Lower leg skin (tissue), 4 donors: Measurements from ENCODE around the gene GIMD1. TPM values are rescaled to one million over a fixed set of nuclear protein-coding genes. Genes with fewer than 3 reads are reported as not detected.
"Not testable (repeated sequence)": the region's sequence is repeated elsewhere in the genome, so short reads cannot be mapped to it uniquely, and the experiment has no call there.

Experiments used
- DNase-seq, 2 donors: peaks; one replicate each; pipeline ENCODE4 v3.0.0-alpha.2; 2019; ENCODE audit warnings: low spot score in 2 of 2
- H3K4me3 ChIP-seq: fragments of 200-600 bp; sonication (generic); 2 replicates; pipeline ENCODE4 v1.5.1; 2017; ENCODE audit warnings: mild to moderate bottlenecking, low read depth; ENCODE audit not compliant: poor library complexity, severe bottlenecking
- POLR2A ChIP-seq, 2 donors: fragments of 450-650 bp; IDR thresholded peaks; one replicate each; pipeline ENCODE4 v1.6.1; 2016 to 2017; ENCODE audit warnings: antibody characterized with exemption in 2 of 2, mild to moderate bottlenecking in 1 of 2, moderate library complexity in 1 of 2
- WGBS, 2 donors: methylation state at CpG; one replicate each; pipeline ENCODE4 v1.1.5; 2018; 5-methylcytosine and 5-hydroxymethylcytosine counted together
- intact Hi-C: fragments of 100-400 bp; cut with DNase I; formaldehyde crosslinking; loops from one replicate; pipeline ENCODE4 v1.15.0; 2023; ENCODE audit warnings: low total_unique reads
- total RNA-seq, 4 donors: library from RNA; depleted of rRNA; stranded (reverse); fragments of >200 nt; gene quantifications; one replicate each; pipeline ENCODE4 v1.1.0, GENCODE V29; 2016
- TF ChIP-seq, protein P1 (sequence below), 3 donors: fragments of 450-650 bp; IDR thresholded peaks; one replicate each; pipeline ENCODE4 v1.5.1; 2016; ENCODE audit warnings: antibody characterized with exemption in 3 of 3, mild to moderate bottlenecking in 3 of 3, moderate library complexity in 2 of 3

The GIMD1 gene
- total RNA-seq, 4 donors from 2014 or later = not detected

DNA sequence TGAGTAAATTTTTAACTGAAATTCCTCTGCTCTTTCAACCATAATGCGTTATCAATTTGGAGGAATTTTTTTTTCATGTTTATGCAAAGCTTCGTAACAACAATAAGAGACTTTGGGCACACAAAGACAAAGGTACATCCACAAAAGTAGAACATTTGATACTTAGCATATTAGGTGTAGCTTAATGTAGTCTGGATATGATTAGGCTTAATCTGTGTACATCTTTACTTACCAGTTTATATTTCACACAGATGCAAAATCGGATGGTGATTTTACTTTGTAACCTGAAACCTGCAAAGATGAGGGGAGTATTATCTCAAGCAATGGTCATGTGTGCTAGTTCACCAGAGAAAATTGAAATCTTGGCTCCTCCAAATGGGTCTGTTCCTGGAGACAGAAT is 32.0 kb downstream of the GIMD1 start:
- DNase-seq = no peak
- intact Hi-C loops = no loop called here
- no peak for TF ChIP-seq POLR2A (IDR thresholded peaks at IDR 0.05)
- TF ChIP-seq, protein P1, sequence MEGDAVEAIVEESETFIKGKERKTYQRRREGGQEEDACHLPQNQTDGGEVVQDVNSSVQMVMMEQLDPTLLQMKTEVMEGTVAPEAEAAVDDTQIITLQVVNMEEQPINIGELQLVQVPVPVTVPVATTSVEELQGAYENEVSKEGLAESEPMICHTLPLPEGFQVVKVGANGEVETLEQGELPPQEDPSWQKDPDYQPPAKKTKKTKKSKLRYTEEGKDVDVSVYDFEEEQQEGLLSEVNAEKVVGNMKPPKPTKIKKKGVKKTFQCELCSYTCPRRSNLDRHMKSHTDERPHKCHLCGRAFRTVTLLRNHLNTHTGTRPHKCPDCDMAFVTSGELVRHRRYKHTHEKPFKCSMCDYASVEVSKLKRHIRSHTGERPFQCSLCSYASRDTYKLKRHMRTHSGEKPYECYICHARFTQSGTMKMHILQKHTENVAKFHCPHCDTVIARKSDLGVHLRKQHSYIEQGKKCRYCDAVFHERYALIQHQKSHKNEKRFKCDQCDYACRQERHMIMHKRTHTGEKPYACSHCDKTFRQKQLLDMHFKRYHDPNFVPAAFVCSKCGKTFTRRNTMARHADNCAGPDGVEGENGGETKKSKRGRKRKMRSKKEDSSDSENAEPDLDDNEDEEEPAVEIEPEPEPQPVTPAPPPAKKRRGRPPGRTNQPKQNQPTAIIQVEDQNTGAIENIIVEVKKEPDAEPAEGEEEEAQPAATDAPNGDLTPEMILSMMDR (IDR thresholded peaks at IDR 0.05) = no peak
- WGBS, 2 donors = 94 to 97% methylated on average over 3 of the region's 3 CpGs
- H3K4me3 ChIP-seq = no peak overlapping the region

DNA sequence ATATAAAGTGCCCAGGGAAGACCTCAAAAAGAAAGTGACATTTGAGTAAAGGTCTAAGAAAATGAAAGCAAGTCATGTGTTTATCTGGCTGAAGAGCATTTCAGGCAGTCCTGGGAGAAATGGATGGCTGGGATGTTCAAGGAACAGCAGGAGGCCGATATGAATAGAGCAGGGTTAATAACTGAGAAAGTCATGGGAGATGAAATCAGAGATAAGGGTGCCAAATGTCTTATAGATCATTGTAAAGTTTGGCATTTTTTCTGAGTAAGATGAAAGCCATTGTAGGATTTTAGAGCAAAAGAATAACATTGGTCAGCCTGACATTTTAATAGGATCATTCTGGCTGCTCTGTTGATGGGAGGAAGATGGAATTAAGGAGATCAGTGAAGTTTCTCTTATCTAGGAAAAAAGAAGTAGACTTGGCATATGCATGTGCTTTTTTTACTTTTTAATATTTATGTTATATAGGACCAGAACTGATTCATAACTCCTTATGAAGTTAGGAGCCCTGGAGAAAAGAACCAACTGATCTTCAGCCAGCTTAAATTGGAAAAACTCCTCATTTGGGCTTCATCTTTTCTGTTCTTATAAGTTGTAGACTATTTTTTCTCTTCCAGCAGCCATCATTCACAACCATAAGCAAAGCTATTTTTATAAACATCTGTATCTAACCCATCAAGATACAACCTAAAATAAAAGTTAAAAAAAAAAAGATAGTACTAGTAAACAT is 33.7 kb downstream of the GIMD1 start:
- DNase-seq = no peak

DNA sequence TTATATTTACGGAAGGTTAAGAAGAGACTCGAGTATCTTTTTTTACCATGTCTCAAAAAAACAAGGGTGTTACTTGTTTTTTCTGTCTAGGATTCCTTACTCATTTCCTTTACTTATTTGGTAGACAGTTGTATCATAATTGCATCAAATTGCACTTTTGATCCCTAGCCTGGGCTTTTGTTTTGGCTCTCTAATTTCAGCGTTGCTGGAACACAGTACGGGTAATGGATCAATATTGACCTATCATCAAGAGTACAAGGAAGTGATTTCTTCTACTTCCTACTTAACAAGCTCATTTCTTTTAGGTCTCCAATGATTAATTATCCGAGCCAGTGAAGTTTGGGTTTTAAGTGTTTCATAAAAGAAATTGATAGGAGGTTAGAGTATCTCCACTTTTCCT is 35.4 kb downstream of the GIMD1 start:
- TF ChIP-seq, protein P1 (IDR thresholded peaks at IDR 0.05) = no peak
- no peak for TF ChIP-seq POLR2A (IDR thresholded peaks at IDR 0.05)
- DNase-seq = no peak
- intact Hi-C loops = no loop called here
- no peak overlapping the region for H3K4me3 ChIP-seq
- 92 to 93% methylated on average over 5 of the region's 5 CpGs for WGBS, 2 donors

More for the DNA sequence above, 33.7 kb downstream of the GIMD1 start:
- no peak for TF ChIP-seq POLR2A (IDR thresholded peaks at IDR 0.05)
- TF ChIP-seq, protein P1 (IDR thresholded peaks at IDR 0.05) = no peak
- intact Hi-C loops = no loop called here
- H3K4me3 ChIP-seq = no peak overlapping the region
- 78 to 79% methylated on average over 1 of the region's 1 CpG for WGBS, 2 donors

DNA sequence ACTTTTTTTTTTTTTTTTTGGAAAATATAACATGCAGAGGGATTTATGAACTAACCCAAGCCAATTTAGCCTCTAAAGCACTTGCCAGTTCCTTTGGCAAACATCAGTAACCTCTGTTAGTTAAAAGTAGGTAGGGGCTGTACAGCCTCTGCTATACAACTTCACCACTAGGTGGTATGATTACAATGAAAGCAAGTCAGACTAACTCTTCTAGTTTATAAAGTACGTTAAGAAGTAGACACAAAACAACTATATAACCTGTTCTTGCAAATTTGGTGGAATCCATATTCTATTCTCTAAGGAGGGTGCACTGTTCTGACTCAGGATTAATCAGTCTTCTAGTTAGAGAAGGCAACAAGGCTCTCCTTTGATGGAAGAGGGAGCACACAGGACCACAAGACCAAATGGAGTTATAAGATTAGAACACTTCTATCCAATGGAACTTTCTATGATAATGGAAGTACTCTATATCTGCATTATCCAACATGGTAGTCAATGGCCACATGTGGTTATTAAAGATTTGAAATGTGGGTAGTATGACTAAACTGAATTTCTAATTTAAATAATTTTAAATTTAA is 39.4 kb downstream of the GIMD1 start:
- 20 to 25% methylated on average over 1 of the region's 1 CpG for WGBS, 2 donors

DNA sequence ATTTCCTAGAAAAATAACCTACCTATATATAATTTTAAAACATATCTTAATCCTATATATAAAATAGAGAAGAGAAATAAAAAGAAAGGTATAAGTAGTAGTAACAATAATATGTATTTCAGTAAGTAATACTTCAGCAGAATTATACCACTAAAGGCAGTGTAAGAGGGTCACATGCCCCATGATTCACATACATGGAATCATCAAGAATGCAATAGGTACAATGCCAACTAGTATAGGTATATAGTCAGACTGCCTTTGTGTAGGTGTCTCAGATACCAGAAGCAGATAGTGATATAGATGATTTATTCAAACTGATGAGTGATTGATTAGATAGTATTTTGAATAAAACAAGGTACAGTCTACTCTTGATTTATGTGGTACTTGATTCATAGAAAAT is 42.8 kb downstream of the GIMD1 start:
- TF ChIP-seq, protein P1 (IDR thresholded peaks at IDR 0.05) = no peak
- intact Hi-C loops = no loop called here
- H3K4me3 ChIP-seq = no peak overlapping the region
- no peak for DNase-seq

More for the DNA sequence above, 39.4 kb downstream of the GIMD1 start:
- H3K4me3 ChIP-seq = no peak overlapping the region
- DNase-seq = no peak
- TF ChIP-seq, protein P1 (IDR thresholded peaks at IDR 0.05) = no peak
- no peak for TF ChIP-seq POLR2A (IDR thresholded peaks at IDR 0.05)
- intact Hi-C loops = no loop called here

DNA sequence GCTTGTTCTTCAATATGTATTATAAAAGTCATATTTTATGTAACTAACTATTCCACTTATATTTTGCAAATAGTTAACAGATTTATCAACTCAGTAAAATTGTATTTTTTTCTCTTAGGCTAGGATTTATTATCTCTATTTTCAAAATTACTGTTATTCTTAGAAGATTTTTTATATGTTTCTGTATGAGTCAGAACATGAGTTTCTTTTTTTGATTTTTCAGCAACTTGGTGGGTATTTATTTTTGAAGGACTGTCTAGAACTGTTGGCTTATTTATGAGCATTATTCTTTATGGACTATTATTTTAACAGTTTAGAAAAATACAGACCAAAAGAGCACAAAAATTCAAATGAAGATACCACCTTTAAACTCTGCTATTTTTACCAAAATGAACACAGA is 45.5 kb downstream of the GIMD1 start:
- intact Hi-C loops = no loop called here
- TF ChIP-seq POLR2A (IDR thresholded peaks at IDR 0.05) = no peak
- TF ChIP-seq, protein P1 (IDR thresholded peaks at IDR 0.05) = no peak
- H3K4me3 ChIP-seq = no peak overlapping the region
- DNase-seq = no peak

DNA sequence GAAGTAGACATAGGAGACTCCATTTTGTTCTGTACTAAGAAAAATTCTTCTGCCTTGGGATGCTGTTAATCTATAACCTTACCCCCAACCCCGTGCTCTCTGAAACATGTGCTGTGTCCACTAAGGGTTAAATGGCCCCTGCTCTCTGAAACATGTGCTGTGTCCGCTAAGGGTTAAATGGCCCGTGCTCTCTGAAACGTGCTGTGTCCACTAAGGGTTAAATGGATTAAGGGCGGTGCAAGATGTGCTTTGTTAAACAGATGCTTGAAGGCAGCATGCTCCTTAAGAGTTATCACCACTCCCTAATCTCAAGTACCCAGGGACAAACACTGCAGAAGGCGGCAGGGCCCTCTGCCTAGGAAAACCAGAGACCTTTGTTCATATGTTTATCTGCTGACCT is 46.8 kb downstream of the GIMD1 start:
- DNase-seq, H3K4me3 ChIP-seq, intact Hi-C loops: not testable (repeated sequence)
- WGBS, 2 donors = 64 to 75% methylated on average over 6 of the region's 6 CpGs

DNA sequence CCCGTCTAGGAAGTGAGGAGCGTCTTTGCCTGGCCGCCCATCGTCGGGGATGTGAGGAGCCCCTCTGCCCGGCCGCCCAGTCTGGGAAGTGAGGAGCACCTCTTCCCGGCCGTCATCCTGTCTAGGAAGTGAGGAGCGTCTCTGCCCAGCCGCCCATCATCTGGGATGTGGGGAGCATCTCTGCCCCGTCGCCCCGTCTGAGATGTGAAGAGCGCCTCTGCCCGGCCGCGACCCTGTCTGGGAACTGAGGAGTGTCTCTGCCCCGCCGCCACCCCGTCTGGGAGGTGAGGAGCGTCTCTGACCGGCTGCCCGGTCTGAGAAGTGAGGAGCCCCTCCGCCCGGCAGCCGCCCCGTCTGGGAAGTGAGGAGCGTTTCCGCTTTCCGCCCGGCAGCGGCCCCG is 47.4 kb downstream of the GIMD1 start:
- WGBS, 2 donors = 96 to 98% methylated on average over 21 to 26 of the region's 34 CpGs
- H3K4me3 ChIP-seq, intact Hi-C loops, DNase-seq: not testable (repeated sequence)
